ENCODE data around the gene ST8SIA1. TPM values are rescaled to one million over a fixed set of nuclear protein-coding genes. Genes with fewer than 3 reads are reported as not detected.

ST8SIA1 gene
- total and polyA plus RNA-seq, 2 of the 4 experiments (the other 2 are of a cell fraction) = not detected

DNA sequence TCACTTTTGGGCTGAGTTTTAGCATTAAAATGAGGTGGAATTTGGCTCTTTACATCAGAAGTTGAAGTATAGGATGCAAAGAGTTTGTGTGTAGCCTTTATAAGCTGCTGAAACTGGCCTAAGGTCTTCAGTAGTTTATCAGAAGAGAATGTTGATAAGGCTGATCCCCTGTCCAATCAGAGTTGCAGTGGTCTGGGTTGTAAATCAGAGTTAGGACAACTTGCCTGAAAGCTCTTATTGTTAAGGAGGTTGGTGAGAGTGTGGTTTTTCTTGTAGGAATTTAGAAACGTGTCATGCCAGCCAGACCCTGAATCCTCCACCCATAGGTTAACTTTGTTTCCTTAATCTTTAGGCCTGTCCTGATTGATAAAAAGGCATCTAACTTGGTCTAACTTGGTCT lies 143.5 kb downstream of the ST8SIA1 start:
- DNase-seq = no peak
- WGBS, 2 experiments (ENCODE audit: extremely low coverage in 2 of 2, insufficient read length in 1 of 2) = no CpG with 5 or more reads among the region's 1 CpG
- Histone ChIP-seq H3K23ac (ENCODE audit: low read depth, low read length) (no peak overlapping the region), H2BK20ac (ENCODE audit: low read depth, low read length) (no peak overlapping the region), H2BK5ac (ENCODE audit: low read depth, low read length, poor library complexity, severe bottlenecking) (no peak overlapping the region), H3K18ac (ENCODE audit: low read depth, low read length) (no peak overlapping the region), H4K91ac (ENCODE audit: insufficient read depth, low read depth, low read length) (no peak overlapping the region), H3K36me3 (ENCODE audit: control insufficient read depth, insufficient read depth, low read length) (no peaks in the 10 kb centered on the region), H2BK120ac (ENCODE audit: low read depth, low read length) (no peak overlapping the region), H3K4me3 (ENCODE audit: insufficient read depth, low read depth, low read length) (no peak overlapping the region), H3K56ac (ENCODE audit: extremely low read depth, insufficient read depth, low read length) (no peak overlapping the region), H4K20me1 (ENCODE audit: insufficient read depth, low read length) (no peaks in the 10 kb centered on the region), H3K14ac (replicated peaks; ENCODE audit: low read depth, low read length) (no peak overlapping the region), H2AFZ (replicated peaks; ENCODE audit: low read length, poor library complexity) (no peak overlapping the region), H3K4ac (ENCODE audit: low read depth, low read length) (no peak overlapping the region), H3K4me2 (ENCODE audit: low read depth, low read length) (no peak overlapping the region), H3K27ac (ENCODE audit: insufficient read depth, low read length) (no peak overlapping the region), H3K9ac (ENCODE audit: low read depth, low read length) (no peak overlapping the region), H3K27me3 (ENCODE audit: control insufficient read depth, insufficient read depth, low read length) (peaks cover 2% of the 10 kb centered on the region; the same call in 1 of the 2 replicates), H4K8ac (ENCODE audit: low read depth in 2 of 2, low read length in 2 of 2) (no peak overlapping the region), H3K9me3 (ENCODE audit: control insufficient read depth, insufficient read depth, low read length) (no peaks in the 10 kb centered on the region), H3K79me1 (ENCODE audit: low read depth in 1 of 2, low read length in 2 of 2) (no peaks in the 10 kb centered on the region), H3K4me1 (ENCODE audit: control insufficient read depth, insufficient read depth, low read length) (no peaks in the 10 kb centered on the region), H2AK9ac (replicated peaks; ENCODE audit: low read depth, low read length, poor library complexity) (no peak overlapping the region), H2BK15ac (ENCODE audit: low read depth, low read length) (no peak overlapping the region), H2AK5ac (ENCODE audit: low read depth, low read length) (no peak overlapping the region), H3K9me1 (ENCODE audit: insufficient read depth, low read length) (no peaks in the 10 kb centered on the region), H4K5ac (ENCODE audit: low read depth, low read length) (no peak overlapping the region)
- BruUV-seq (replicated peaks) = no TSS peak
- in situ Hi-C loops (cut with MboI; ENCODE audit: low sequenced_read_pairs) (no loop called here), intact Hi-C loops (cut with micrococcal nuclease) (loop anchor here (1.0 kb wide), 1 partner anchor 144 kb away; no protein-coding TSS in a partner anchor), dilution Hi-C loops (cut with HindIII; ENCODE audit: low sequenced_read_pairs, unreplicated experiment) (no loop called here)
- no peak for ATAC-seq (ENCODE audit: low read depth)
- ChIA-PET POLR2A (ENCODE audit: unreplicated experiment) (no interaction called here), CTCF (no interaction called here)
- TF ChIP-seq POLR2A (IDR thresholded peaks at IDR 0.05; ENCODE audit: low read depth, low read length) (no peak), ELK1 (IDR thresholded peaks at IDR 0.05; ENCODE audit: borderline replicate concordance, low read depth, low read length) (no peak), MXI1 (IDR thresholded peaks at IDR 0.05; ENCODE audit: borderline replicate concordance, low read depth, low read length) (no peak), RFX5 (IDR thresholded peaks at IDR 0.05; ENCODE audit: low read depth, low read length) (no peak), MAZ (IDR thresholded peaks at IDR 0.05; ENCODE audit: borderline replicate concordance, low read depth, low read length) (no peak), USF2 (IDR thresholded peaks at IDR 0.05; ENCODE audit: low read depth, low read length) (no peak), RCOR1 (IDR thresholded peaks at IDR 0.05; ENCODE audit: insufficient replicate concordance, low read length) (no peak), CEBPB (IDR thresholded peaks at IDR 0.05; ENCODE audit: low read depth, low read length) (no peak), CHD1 (IDR thresholded peaks at IDR 0.05; ENCODE audit: low read depth, low read length) (no peak), BHLHE40 (IDR thresholded peaks at IDR 0.05; ENCODE audit: low read depth, low read length) (no peak)
- TF ChIP-seq, protein P1, sequence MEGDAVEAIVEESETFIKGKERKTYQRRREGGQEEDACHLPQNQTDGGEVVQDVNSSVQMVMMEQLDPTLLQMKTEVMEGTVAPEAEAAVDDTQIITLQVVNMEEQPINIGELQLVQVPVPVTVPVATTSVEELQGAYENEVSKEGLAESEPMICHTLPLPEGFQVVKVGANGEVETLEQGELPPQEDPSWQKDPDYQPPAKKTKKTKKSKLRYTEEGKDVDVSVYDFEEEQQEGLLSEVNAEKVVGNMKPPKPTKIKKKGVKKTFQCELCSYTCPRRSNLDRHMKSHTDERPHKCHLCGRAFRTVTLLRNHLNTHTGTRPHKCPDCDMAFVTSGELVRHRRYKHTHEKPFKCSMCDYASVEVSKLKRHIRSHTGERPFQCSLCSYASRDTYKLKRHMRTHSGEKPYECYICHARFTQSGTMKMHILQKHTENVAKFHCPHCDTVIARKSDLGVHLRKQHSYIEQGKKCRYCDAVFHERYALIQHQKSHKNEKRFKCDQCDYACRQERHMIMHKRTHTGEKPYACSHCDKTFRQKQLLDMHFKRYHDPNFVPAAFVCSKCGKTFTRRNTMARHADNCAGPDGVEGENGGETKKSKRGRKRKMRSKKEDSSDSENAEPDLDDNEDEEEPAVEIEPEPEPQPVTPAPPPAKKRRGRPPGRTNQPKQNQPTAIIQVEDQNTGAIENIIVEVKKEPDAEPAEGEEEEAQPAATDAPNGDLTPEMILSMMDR (conservative IDR thresholded peaks at IDR 0.05; ENCODE audit: low read depth, low read length) = no peak
